ENCODE data around the gene SCYL3.
"Not testable (repeated sequence)": the region's sequence is repeated elsewhere in the genome, so short reads cannot be mapped to it uniquely, and the experiment has no call there.

SCYL3 gene

GRCh38 chr1:169899519-169900217, 6.0 kb upstream of the SCYL3 start:
- DNase-seq (ENCODE audit: low read depth): no peak

- DNase-seq (ENCODE audit: low read depth): no peak
Measured at GRCh38 chr1:169896013-169896412, 2.3 kb upstream of the SCYL3 start.

GRCh38 chr1:169894424-169895145, 889 bp upstream of the SCYL3 start:
- no peak for DNase-seq (ENCODE audit: low read depth)

DNA sequence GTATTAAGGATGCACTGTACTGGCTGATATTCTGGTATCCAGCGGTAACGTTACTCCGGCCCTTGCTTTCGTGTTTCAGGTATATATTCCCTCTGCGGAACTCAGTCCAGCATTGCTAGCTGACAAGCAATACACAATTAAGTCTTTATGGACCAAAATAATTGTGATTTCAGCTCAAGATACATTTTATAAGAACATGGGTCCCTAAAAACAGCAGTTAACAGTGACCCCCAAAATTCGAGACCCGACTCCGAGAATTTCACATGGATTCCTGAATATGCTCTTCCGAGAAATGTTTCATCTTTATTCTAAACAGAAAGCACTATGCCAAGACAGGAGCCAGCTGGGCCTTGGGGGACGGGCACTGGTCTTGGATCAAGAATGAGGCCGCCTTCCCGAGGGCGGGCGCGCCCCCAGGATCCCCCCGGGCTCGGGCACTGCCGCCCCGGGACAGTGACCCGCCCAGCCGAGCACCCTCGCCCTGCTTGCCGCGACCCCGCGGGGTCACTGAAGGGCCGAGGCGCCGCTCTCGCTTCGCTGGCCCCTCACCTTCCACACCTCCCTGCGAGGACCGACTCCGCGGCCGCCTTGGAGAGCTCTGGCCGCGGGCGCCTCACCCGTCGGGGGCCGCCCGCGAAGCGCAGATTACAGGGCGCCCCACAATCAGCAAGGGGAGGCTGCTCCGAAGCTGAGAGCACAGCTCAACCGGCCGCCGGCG, 610 bp downstream of the SCYL3 start:
- DNase-seq (ENCODE audit: low read depth): peak; percentile 2

DNA sequence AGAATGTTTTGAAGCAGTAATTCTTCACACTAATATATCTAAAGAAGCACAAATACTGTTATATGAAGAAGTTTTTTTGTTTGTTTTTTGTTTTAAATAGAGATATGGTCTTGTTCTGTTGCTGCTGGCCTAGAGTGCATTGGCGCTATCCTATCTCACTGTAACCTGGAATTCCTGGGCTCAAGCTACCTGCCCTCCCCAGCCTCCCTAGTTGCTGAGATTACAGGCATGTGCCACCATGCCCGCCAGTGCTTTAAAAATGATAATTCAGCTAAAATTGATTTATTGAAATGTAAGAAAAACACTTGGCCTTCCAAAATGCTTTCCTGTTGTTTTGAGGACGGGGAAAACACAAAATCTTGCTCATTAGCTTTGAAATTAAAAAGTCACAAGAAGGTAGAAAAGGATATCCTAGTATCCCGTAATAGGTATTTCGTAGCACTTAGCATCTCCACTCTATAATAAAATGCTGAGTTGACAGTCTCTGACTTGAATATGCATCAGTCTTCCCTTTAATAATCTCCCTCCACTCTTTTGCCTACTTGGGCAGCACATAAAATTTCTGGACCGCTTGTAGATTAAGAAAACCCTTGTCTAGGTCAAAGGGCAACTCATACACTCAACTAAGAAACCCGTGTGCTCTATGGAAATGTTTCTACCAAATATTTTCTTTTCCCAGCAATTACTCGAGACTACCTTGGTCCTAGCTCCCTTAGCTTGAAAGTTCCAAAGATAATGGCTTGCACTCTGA, 1.3 kb downstream of the SCYL3 start:
- DNase-seq (ENCODE audit: low read depth): no peak

GRCh38 chr1:169891539-169891885, 2.2 kb downstream of the SCYL3 start:
- DNase-seq (ENCODE audit: low read depth): no peak

GRCh38 chr1:169890761-169891538, 2.7 kb downstream of the SCYL3 start:
- no peak for DNase-seq (ENCODE audit: low read depth)

GRCh38 chr1:169889871-169890270, 3.8 kb downstream of the SCYL3 start:
- no peak for DNase-seq (ENCODE audit: low read depth)

- no peak for DNase-seq (ENCODE audit: low read depth)
Measured at GRCh38 chr1:169886931-169887330, 6.8 kb downstream of the SCYL3 start.

GRCh38 chr1:169886422-169886821, 7.3 kb downstream of the SCYL3 start:
- DNase-seq (ENCODE audit: low read depth): no peak

DNA sequence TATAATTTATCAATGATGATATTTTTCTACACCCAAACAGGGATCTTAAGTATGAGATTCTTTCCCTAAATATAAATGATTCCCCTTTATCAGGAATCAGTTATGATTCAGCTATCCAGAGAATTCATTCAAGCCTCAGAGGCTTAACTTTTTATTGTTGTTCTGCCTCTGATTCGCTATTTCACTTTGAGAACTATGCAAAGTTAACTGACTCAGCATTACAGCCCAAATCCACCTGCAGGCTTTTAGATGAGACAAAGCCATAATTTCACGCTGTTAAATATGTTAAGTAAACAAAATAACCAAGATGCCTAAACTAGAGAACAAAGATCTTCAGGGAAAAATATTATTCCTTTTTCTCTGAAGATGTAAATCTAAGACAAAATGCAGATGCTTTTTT, 8.5 kb downstream of the SCYL3 start:
- DNase-seq (ENCODE audit: low read depth): no peak

DNA sequence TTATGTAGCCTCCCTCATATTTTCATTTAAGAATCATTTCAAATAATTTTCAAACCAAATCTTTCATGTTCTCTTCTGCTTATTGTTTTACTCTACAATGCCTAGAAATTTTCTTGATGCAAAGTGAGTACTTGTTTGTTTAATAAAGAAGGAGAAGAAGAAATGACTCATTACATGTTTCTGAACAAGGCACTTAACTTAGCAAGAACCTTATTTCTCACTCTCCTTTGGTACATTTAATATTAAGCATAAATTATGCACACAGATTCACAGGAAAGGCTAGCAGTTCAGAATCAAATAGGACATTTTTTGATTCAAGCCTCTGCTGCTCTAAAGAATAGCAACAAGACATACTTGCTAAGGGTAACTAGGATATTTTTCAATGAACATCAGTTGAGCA, 9.1 kb downstream of the SCYL3 start:
- no peak for DNase-seq (ENCODE audit: low read depth)

GRCh38 chr1:169882039-169882511, 11.6 kb downstream of the SCYL3 start:
- no peak for DNase-seq (ENCODE audit: low read depth)

- no peak for DNase-seq (ENCODE audit: low read depth)
Measured at GRCh38 chr1:169879034-169879840, 14.5 kb downstream of the SCYL3 start.

DNA sequence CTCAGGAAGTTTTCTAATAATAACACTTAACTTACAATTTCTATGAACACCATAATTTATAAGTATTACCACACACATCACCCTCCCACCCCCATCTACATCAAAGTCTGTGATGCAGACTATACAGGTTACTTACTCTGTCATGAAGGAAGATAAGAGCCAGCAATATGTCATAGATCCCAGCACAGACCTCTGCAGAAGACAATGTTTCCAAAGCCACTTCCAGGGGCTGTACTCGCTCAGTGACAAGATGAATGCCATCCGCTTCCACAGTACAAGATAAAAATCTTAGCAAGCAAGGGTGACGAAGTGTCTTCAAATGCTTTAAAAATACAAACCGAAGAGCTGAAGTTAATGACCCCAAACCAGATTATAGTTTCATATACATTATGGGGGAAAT, 15.2 kb downstream of the SCYL3 start:
- no peak for DNase-seq (ENCODE audit: low read depth)

GRCh38 chr1:169877800-169878491, 15.8 kb downstream of the SCYL3 start:
- no peak for DNase-seq (ENCODE audit: low read depth)

- no peak for DNase-seq (ENCODE audit: low read depth)
Measured at GRCh38 chr1:169874229-169874628, 19.5 kb downstream of the SCYL3 start.

- no peak for DNase-seq (ENCODE audit: low read depth)
Measured at GRCh38 chr1:169873582-169874199, 20.0 kb downstream of the SCYL3 start.

DNA sequence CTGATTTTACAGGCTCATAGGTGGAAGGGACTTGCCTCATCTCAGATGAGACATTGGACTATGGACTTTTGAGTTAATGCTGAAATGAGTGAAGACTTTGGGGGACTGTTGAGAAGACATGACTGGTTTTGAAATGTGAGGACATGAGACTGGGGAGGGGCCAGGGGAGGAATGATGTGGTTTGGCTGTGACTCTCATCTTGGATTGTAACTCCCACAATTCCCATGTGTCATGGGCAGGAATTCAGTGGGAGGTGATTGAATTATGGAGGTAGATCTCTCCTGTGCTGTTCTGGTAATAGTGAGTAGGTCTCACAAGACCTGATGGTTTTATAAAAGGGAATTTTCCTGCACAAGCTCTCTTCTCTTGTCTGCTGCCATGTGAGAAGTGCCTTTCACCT, 20.8 kb downstream of the SCYL3 start:
- DNase-seq (ENCODE audit: low read depth): no peak

- not testable (repeated sequence) for DNase-seq (ENCODE audit: low read depth)
Measured at GRCh38 chr1:169871988-169872387, 21.7 kb downstream of the SCYL3 start.

All from stimulated activated CD8-positive, alpha-beta memory T cell treated with anti-CD3 and anti-CD28 coated beads, Interleukin-7, amount 100 ng/mL, for 24 hours (primary cell).